H1 (cell line): ENCODE measurements around the gene DYNLL1. TPM values are rescaled to one million over a fixed set of nuclear protein-coding genes. Genes with fewer than 3 reads are reported as not detected.

ENCODE experiments used
- ASH2L ChIP-seq: fragments of 200-600, 300-600 bp; sonication (generic); IDR thresholded peaks from one replicate; pipeline ENCODE4 v1.7.1; 2017; ENCODE audit warnings: low read length
- BCL11A ChIP-seq, 2 experiments: IDR thresholded peaks; one replicate each; pipeline ENCODE4 v1.6.1; 2011; ENCODE audit warnings: low read depth in 2 of 2, low read length in 2 of 2, mild to moderate bottlenecking in 2 of 2
- CEBPB ChIP-seq: IDR thresholded peaks from 2 replicates; pipeline ENCODE4 v1.6.1; 2012; ENCODE audit warnings: low read depth, low read length
- CHD1 ChIP-seq: IDR thresholded peaks from 2 replicates; pipeline ENCODE4 v1.6.1; 2012; ENCODE audit warnings: low read depth, low read length, improper control_type of control experiment
- CHD2 ChIP-seq: IDR thresholded peaks from 2 replicates; pipeline ENCODE4 v1.6.1; 2012; ENCODE audit warnings: low read length, improper control_type of control experiment
- EGR1 ChIP-seq: IDR thresholded peaks from 2 replicates; pipeline ENCODE4 v1.6.1; 2011; ENCODE audit warnings: low read depth, low read length, borderline replicate concordance
- HDAC6 ChIP-seq: IDR thresholded peaks from one replicate; pipeline ENCODE4 v1.7.1; 2012; ENCODE audit warnings: low read depth, mild to moderate bottlenecking, inconsistent platforms, low read length, moderate library complexity
- JUN ChIP-seq: IDR thresholded peaks from 2 replicates; pipeline ENCODE4 v1.6.1; 2011; ENCODE audit warnings: low read depth, mild to moderate bottlenecking, improper control_type of control experiment, low read length
- JUND ChIP-seq: IDR thresholded peaks from 2 replicates; pipeline ENCODE4 v1.6.1; 2011; ENCODE audit warnings: mild to moderate bottlenecking, improper control_type of control experiment, low read length
- KDM1A ChIP-seq: fragments of 200-600, 300-600 bp; sonication (generic); IDR thresholded peaks from 2 replicates; pipeline ENCODE4 v1.7.1; 2016; ENCODE audit warnings: mild to moderate bottlenecking, low read length, borderline replicate concordance
- KDM4A ChIP-seq: IDR thresholded peaks from one replicate; pipeline ENCODE4 v1.7.1; 2012; ENCODE audit warnings: low read depth, mild to moderate bottlenecking, moderate library complexity, low read length, inconsistent platforms; ENCODE audit not compliant: severe bottlenecking
- NRF1 ChIP-seq: IDR thresholded peaks from 2 replicates; pipeline ENCODE4 v1.6.1; 2011; ENCODE audit warnings: mild to moderate bottlenecking, low read depth, low read length, improper control_type of control experiment
- POLR2A ChIP-seq, 2 experiments: IDR thresholded peaks; 1 replicate in 1 of 2; 2 replicates in 1 of 2; pipeline ENCODE4 v1.6.1; 2011; ENCODE audit warnings: low read depth in 2 of 2, low read length in 2 of 2, mild to moderate bottlenecking in 2 of 2; ENCODE audit errors: control extremely low read depth in 1 of 2
- POLR2AphosphoS5 ChIP-seq: IDR thresholded peaks from 2 replicates; pipeline ENCODE4 v1.6.1; 2011; ENCODE audit warnings: low read depth, low read length
- RBBP5 ChIP-seq: IDR thresholded peaks from 2 replicates; pipeline ENCODE4 v1.7.1; 2012; ENCODE audit warnings: low read depth, mild to moderate bottlenecking, inconsistent platforms, low read length, moderate library complexity, borderline replicate concordance
- RFX5 ChIP-seq: IDR thresholded peaks from 2 replicates; pipeline ENCODE4 v1.6.1; 2011; ENCODE audit warnings: low read depth, low read length, improper control_type of control experiment, borderline replicate concordance
- SAP30 ChIP-seq: fragments of 300-600 bp; sonication (generic); IDR thresholded peaks from 2 replicates; pipeline ENCODE4 v1.7.1; 2012; ENCODE audit warnings: low read length, moderate library complexity, mild to moderate bottlenecking, inconsistent platforms; ENCODE audit not compliant: insufficient read depth, insufficient replicate concordance
- SP1 ChIP-seq: IDR thresholded peaks from 2 replicates; pipeline ENCODE4 v1.6.1; 2011; ENCODE audit warnings: low read depth, low read length
- YY1 ChIP-seq: IDR thresholded peaks from 2 replicates; pipeline ENCODE4 v1.6.1; 2011; ENCODE audit warnings: low read depth, mild to moderate bottlenecking, low read length
- ZNF274 ChIP-seq: IDR thresholded peaks from 2 replicates; pipeline ENCODE4 v1.7.0; 2012; ENCODE audit warnings: low read length, borderline replicate concordance; ENCODE audit errors: extremely low read depth
- polyA plus RNA-seq, 7 experiments: library from polyadenylated mRNA; depleted of rRNA in 3 of 7; stranded (reverse) in 5 of 7; unstranded in 2 of 7; fragments of >200 nt in 5 of 7; fragments of 200-250 nt in 2 of 7; gene quantifications; 1 replicate in 5 of 7; 2 replicates in 1 of 7; 4 replicates in 1 of 7; pipeline versions ENCODE4 v1.2.1 to v1.2.3, GENCODE V29; 2011 to 2013; ENCODE audit warnings: missing spikeins in 2 of 7, mixed read lengths in 2 of 7
- total RNA-seq: library from RNA; stranded (reverse); fragmentation: NEBNext Ultra II Directional; extraction: Animal tissue kit (Norgen Biotek cat#: 25700); gene quantifications from 2 replicates; pipeline ENCODE4 v1.2.1, GENCODE V29; 2021
- TF ChIP-seq, protein P1 (sequence below): IDR thresholded peaks from 2 replicates; pipeline ENCODE4 v1.6.1; 2011; ENCODE audit warnings: low read depth, mild to moderate bottlenecking, low read length; ENCODE audit not compliant: insufficient read depth
- TF ChIP-seq, protein P2 (sequence below): IDR thresholded peaks from 2 replicates; pipeline ENCODE4 v1.6.1; 2012; ENCODE audit warnings: inconsistent platforms
- TF ChIP-seq, protein P3 (sequence below): IDR thresholded peaks from 2 replicates; pipeline ENCODE4 v1.6.1; 2012; ENCODE audit warnings: low read length, inconsistent platforms

DYNLL1 gene
- total and polyA plus RNA-seq, 2 of the 8 experiments (the other 6 are each of a cell fraction or from before 2014, with no cell fraction given), result 423 to 488 TPM

DNA sequence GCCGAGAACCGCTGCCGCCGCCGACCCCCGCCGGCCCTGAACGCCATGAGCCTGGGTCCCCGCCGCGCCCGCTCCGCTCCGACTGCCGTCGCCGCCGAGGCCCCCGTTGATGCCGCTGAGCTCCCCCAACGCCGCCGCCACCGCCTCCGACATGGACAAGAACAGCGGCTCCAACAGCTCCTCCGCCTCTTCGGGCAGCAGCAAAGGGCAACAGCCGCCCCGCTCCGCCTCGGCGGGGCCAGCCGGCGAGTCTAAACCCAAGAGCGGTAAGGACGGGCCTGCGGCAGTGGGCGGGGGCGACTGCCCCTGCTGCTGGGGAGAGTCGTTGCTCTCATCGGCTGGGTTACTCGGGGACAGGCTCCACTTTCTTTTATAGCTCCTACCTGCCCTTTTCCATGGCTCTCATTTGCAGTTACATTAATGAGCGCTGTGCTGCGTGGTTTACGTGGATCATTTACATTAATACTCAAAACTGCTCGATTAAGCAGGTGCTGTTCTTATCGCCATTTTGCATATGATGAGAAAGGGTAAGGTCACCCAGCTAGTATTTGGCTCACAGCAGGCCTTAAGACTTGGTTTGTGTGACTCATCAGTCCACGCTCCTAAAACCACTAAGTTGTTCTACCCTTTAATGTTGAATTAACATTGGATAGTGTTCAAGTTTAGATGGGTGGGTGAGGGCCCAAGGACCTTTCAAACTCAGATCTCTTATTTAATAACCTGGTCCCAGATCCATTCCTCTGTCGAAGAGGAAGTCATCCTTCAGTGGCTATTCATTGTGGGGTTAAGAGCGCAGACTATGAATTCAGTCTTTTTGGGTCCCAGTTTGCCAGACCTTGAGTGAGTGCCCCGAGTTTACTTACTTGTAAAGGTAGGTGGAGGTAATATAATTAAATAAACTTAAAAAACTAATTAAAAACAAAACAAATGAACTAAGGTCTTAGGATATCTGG is 39.1 kb downstream of the DYNLL1 start (continued):
- no peak for TF ChIP-seq EGR1
- peak; percentile 36; the same call in 1 of the 2 replicates for TF ChIP-seq JUND
- TF ChIP-seq CHD2, result no peak
- TF ChIP-seq POLR2A (IDR thresholded peaks at IDR 0.05; ENCODE audit: control extremely low read depth in 1 of 2, low read depth in 2 of 2, low read length in 2 of 2), result peak in 1 of 2 experiments; percentile 42; a peak in 1 of 3 replicates
- peak; percentile 34 for TF ChIP-seq KDM4A
- no peak for TF ChIP-seq CEBPB
- TF ChIP-seq YY1, result no peak
- no peak for TF ChIP-seq SP1
- no peak for TF ChIP-seq KDM1A
- TF ChIP-seq HDAC6, result no peak
- TF ChIP-seq, protein P1, sequence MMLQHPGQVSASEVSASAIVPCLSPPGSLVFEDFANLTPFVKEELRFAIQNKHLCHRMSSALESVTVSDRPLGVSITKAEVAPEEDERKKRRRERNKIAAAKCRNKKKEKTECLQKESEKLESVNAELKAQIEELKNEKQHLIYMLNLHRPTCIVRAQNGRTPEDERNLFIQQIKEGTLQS, result no peak
- TF ChIP-seq, protein P2, sequence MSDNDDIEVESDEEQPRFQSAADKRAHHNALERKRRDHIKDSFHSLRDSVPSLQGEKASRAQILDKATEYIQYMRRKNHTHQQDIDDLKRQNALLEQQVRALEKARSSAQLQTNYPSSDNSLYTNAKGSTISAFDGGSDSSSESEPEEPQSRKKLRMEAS, result no peak
- no peak for TF ChIP-seq NRF1
- no peak for TF ChIP-seq CHD1
- TF ChIP-seq RBBP5, result no peak
- no peak for TF ChIP-seq POLR2AphosphoS5
- TF ChIP-seq ASH2L, result peak; percentile 72
- TF ChIP-seq, protein P3, sequence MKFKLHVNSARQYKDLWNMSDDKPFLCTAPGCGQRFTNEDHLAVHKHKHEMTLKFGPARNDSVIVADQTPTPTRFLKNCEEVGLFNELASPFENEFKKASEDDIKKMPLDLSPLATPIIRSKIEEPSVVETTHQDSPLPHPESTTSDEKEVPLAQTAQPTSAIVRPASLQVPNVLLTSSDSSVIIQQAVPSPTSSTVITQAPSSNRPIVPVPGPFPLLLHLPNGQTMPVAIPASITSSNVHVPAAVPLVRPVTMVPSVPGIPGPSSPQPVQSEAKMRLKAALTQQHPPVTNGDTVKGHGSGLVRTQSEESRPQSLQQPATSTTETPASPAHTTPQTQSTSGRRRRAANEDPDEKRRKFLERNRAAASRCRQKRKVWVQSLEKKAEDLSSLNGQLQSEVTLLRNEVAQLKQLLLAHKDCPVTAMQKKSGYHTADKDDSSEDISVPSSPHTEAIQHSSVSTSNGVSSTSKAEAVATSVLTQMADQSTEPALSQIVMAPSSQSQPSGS, result no peak
- TF ChIP-seq ZNF274, result no peak
- no peak for TF ChIP-seq RFX5
- no peak for TF ChIP-seq SAP30
- TF ChIP-seq JUN, result no peak
- no peak for TF ChIP-seq BCL11A (IDR thresholded peaks at IDR 0.05; ENCODE audit: low read depth in 2 of 2, low read length in 2 of 2)
- TF ChIP-seq, all 59 proteins: peak for 7
